ENCODE results near the gene STMN1.

The STMN1 gene

DNA sequence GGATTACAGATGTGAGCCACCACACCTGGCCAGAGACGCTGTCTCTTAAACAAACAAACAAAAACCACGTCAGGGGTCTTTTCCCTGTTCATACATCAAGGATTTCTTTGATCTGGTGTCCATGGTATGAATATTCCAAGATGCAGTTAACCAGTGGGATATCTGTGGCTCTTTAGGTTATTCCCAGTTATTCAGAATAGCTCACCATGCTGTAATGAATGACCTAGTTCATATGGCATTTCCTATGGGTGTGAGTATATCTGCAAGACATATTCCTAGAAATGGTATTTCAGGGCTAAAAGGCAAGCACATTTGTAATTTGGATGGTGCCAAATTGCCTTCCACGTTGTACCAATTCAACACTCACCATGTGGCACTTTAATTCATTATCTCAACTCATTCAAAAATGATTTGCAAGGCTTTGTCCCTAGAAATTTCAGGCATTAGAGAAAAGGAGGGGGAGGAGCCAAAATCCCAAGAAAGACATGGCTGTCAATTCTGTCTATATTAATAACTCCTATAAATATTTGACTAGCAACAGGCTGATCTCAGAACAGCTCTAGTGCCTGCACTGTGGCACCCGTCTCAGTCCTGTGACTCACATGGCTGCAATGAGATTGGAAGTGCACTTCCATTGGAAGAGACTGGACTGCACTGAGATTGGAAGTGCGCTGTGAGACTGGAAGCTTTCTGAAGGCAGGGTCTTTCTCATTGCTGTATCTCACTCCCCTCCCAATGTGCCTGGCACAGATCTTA, 6.0 kb upstream of the STMN1 start:
- H3K18ac ChIP-seq (ENCODE audit: low read length) = no peak overlapping the region
- H3K23ac ChIP-seq (ENCODE audit: low read length) = no peak overlapping the region
- H3K36me3 ChIP-seq (ENCODE audit: control insufficient read depth in 1 of 2, insufficient read depth in 2 of 2, low read length in 2 of 2) = no peaks in the 10 kb centered on the region
- no peak overlapping the region for H2BK5ac ChIP-seq (ENCODE audit: low read depth, low read length, poor library complexity)
- H3K9ac ChIP-seq (ENCODE audit: low read length) = no peak overlapping the region
- DNase-seq = peak in 1 of 2 donors; percentile 76
- H3K79me2 ChIP-seq (ENCODE audit: control insufficient read depth, insufficient read depth, low read length, poor library complexity) = no peaks in the 10 kb centered on the region
- WGBS (ENCODE audit: extremely low coverage, insufficient coverage, insufficient read length) = no CpG with 5 or more reads among the region's 5 CpGs
- no peak overlapping the region for H2AK5ac ChIP-seq (ENCODE audit: low read length)
- no peak overlapping the region for H2BK12ac ChIP-seq (ENCODE audit: low read length)
- no peak overlapping the region for H4K91ac ChIP-seq (ENCODE audit: low read depth, low read length)
- no peak overlapping the region for H3K4me3 ChIP-seq (ENCODE audit: low read depth, low read length)
- peaks cover 4 to 6% of the 10 kb centered on the region in 2 experiments for H3K4me1 ChIP-seq (ENCODE audit: control insufficient read depth in 1 of 2, insufficient read depth in 2 of 2, low read length in 2 of 2)
- H3K14ac ChIP-seq (ENCODE audit: low read length) = no peak overlapping the region
- H2AFZ ChIP-seq (ENCODE audit: insufficient read depth, low read length, poor library complexity) = no peak overlapping the region
- H3K27me3 ChIP-seq (ENCODE audit: insufficient read depth, low read length) = no peaks in the 10 kb centered on the region
- H2BK120ac ChIP-seq (ENCODE audit: insufficient read depth, low read length, poor library complexity) = no peak overlapping the region
- H3K4me2 ChIP-seq (ENCODE audit: low read length) = no peak overlapping the region
- H3K27ac ChIP-seq (ENCODE audit: low read depth, low read length) = no peak overlapping the region
- H3K4ac ChIP-seq (ENCODE audit: low read depth, low read length) = no peak overlapping the region
- H3K79me1 ChIP-seq (ENCODE audit: low read length) = no peaks in the 10 kb centered on the region
- no peaks in the 10 kb centered on the region for H3K9me3 ChIP-seq (ENCODE audit: insufficient read depth, low read depth, low read length)
- no peak overlapping the region for H4K12ac ChIP-seq (ENCODE audit: low read depth, low read length)
- no peak overlapping the region for H4K8ac ChIP-seq (ENCODE audit: low read depth, low read length)

GRCh38 chr1:25911162-25911561, 4.9 kb upstream of the STMN1 start:
- Histone ChIP-seq H3K9me3 (ENCODE audit: insufficient read depth, low read depth, low read length) (no peaks in the 10 kb centered on the region), H4K91ac (ENCODE audit: low read depth, low read length) (no peak overlapping the region), H2BK5ac (ENCODE audit: low read depth, low read length, poor library complexity) (no peak overlapping the region), H3K4me1 (ENCODE audit: control insufficient read depth in 1 of 2, insufficient read depth in 2 of 2, low read length in 2 of 2) (peaks cover 10 to 11% of the 10 kb centered on the region in 2 experiments), H3K79me1 (ENCODE audit: low read length) (peaks cover 4% of the 10 kb centered on the region), H2AFZ (ENCODE audit: insufficient read depth, low read length, poor library complexity) (no peak overlapping the region), H3K79me2 (ENCODE audit: control insufficient read depth, insufficient read depth, low read length, poor library complexity) (peaks cover 4% of the 10 kb centered on the region), H3K27me3 (ENCODE audit: insufficient read depth, low read length) (no peaks in the 10 kb centered on the region), H3K4me2 (ENCODE audit: low read length) (no peak overlapping the region), H2BK120ac (ENCODE audit: insufficient read depth, low read length, poor library complexity) (no peak overlapping the region), H3K36me3 (ENCODE audit: control insufficient read depth in 1 of 2, insufficient read depth in 2 of 2, low read length in 2 of 2) (no peaks in the 10 kb centered on the region), H4K12ac (ENCODE audit: low read depth, low read length) (no peak overlapping the region), H4K8ac (ENCODE audit: low read depth, low read length) (no peak overlapping the region), H3K4me3 (ENCODE audit: low read depth, low read length) (no peak overlapping the region), H2AK5ac (ENCODE audit: low read length) (no peak overlapping the region), H3K18ac (ENCODE audit: low read length) (no peak overlapping the region), H3K14ac (ENCODE audit: low read length) (no peak overlapping the region), H3K23ac (ENCODE audit: low read length) (no peak overlapping the region), H3K4ac (ENCODE audit: low read depth, low read length) (no peak overlapping the region), H3K27ac (ENCODE audit: low read depth, low read length) (no peak overlapping the region), H3K9ac (ENCODE audit: low read length) (no peak overlapping the region), H2BK12ac (ENCODE audit: low read length) (no peak overlapping the region)
- DNase-seq = no peak

DNA sequence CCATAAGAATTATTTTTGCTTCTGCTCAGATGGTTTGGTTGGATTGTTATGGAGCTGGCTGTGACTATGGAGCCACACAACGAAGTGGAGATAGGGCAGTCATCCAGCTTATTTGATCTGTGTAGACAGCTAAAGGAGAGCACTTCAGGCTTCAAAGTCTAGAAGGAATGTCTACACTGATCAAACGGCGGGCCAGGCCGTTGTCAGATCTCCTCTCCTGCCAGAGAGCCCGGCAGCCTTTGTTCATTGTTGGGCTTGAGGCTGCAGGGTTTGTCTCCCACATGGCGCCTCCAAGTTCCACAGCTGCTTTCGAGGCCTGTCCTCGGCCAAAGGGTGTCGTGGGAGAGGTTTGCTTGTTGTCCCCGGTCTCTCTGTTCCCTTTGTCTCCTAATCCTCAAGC, 2.8 kb upstream of the STMN1 start:
- Histone ChIP-seq H3K27ac (ENCODE audit: low read depth, low read length) (no peak overlapping the region), H3K9me3 (ENCODE audit: insufficient read depth, low read depth, low read length) (no peaks in the 10 kb centered on the region), H3K79me1 (ENCODE audit: low read length) (peaks cover 10% of the 10 kb centered on the region), H4K12ac (ENCODE audit: low read depth, low read length) (no peak overlapping the region), H3K18ac (ENCODE audit: low read length) (no peak overlapping the region), H3K4me3 (ENCODE audit: low read depth, low read length) (no peak overlapping the region), H2BK12ac (ENCODE audit: low read length) (no peak overlapping the region), H2AK5ac (ENCODE audit: low read length) (no peak overlapping the region), H3K9ac (ENCODE audit: low read length) (no peak overlapping the region), H3K4ac (ENCODE audit: low read depth, low read length) (no peak overlapping the region), H4K8ac (ENCODE audit: low read depth, low read length) (no peak overlapping the region), H3K4me1 (ENCODE audit: control insufficient read depth in 1 of 2, insufficient read depth in 2 of 2, low read length in 2 of 2) (peaks cover 10 to 12% of the 10 kb centered on the region in 2 experiments), H4K91ac (ENCODE audit: low read depth, low read length) (no peak overlapping the region), H2BK120ac (ENCODE audit: insufficient read depth, low read length, poor library complexity) (no peak overlapping the region), H3K4me2 (ENCODE audit: low read length) (no peak overlapping the region), H3K23ac (ENCODE audit: low read length) (no peak overlapping the region), H2BK5ac (ENCODE audit: low read depth, low read length, poor library complexity) (no peak overlapping the region), H3K14ac (ENCODE audit: low read length) (no peak overlapping the region), H2AFZ (ENCODE audit: insufficient read depth, low read length, poor library complexity) (no peak overlapping the region), H3K27me3 (ENCODE audit: insufficient read depth, low read length) (no peaks in the 10 kb centered on the region), H3K79me2 (ENCODE audit: control insufficient read depth, insufficient read depth, low read length, poor library complexity) (peaks cover 12% of the 10 kb centered on the region), H3K36me3 (ENCODE audit: control insufficient read depth in 1 of 2, insufficient read depth in 2 of 2, low read length in 2 of 2) (peaks cover 0 to under 1% of the 10 kb centered on the region in 2 experiments)
- no CpG with 5 or more reads among the region's 10 CpGs for WGBS (ENCODE audit: extremely low coverage, insufficient coverage, insufficient read length)
- DNase-seq = no peak

DNA sequence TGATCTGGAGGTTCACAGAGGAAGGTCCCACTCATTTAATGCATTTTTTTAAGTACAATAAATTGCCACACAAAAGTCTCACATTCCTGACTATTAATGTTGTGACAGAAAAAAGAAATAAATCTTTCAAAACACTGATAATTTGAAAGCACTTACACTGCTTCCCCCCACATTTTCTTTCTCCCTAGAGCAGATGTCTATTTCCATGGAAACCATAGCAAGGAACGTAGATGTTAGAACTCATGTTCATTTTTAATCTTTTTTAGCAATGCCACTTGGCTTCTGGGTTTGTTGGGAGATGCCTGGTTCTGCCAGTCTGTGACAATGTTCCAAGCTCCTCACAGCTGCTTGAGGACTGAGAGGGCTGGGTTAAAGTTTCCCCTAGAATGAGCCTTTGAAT, 1.9 kb upstream of the STMN1 start:
- no peak overlapping the region for H3K23ac ChIP-seq (ENCODE audit: low read length)
- H2BK5ac ChIP-seq (ENCODE audit: low read depth, low read length, poor library complexity) = no peak overlapping the region
- peaks cover 6 to 12% of the 10 kb centered on the region in 2 experiments for H3K4me1 ChIP-seq (ENCODE audit: control insufficient read depth in 1 of 2, insufficient read depth in 2 of 2, low read length in 2 of 2)
- no peak overlapping the region for H3K4ac ChIP-seq (ENCODE audit: low read depth, low read length)
- no peak overlapping the region for H3K4me2 ChIP-seq (ENCODE audit: low read length)
- no peak overlapping the region for H2AK5ac ChIP-seq (ENCODE audit: low read length)
- no peak overlapping the region for H4K91ac ChIP-seq (ENCODE audit: low read depth, low read length)
- no peak overlapping the region for H3K4me3 ChIP-seq (ENCODE audit: low read depth, low read length)
- no peak overlapping the region for H2BK12ac ChIP-seq (ENCODE audit: low read length)
- H4K8ac ChIP-seq (ENCODE audit: low read depth, low read length) = no peak overlapping the region
- H4K12ac ChIP-seq (ENCODE audit: low read depth, low read length) = no peak overlapping the region
- no CpG with 5 or more reads among the region's 1 CpG for WGBS (ENCODE audit: extremely low coverage, insufficient coverage, insufficient read length)
- no peak overlapping the region for H3K14ac ChIP-seq (ENCODE audit: low read length)
- no peak overlapping the region for H2AFZ ChIP-seq (ENCODE audit: insufficient read depth, low read length, poor library complexity)
- no peak overlapping the region for H3K27ac ChIP-seq (ENCODE audit: low read depth, low read length)
- H3K9me3 ChIP-seq (ENCODE audit: insufficient read depth, low read depth, low read length) = no peaks in the 10 kb centered on the region
- no peak overlapping the region for H2BK120ac ChIP-seq (ENCODE audit: insufficient read depth, low read length, poor library complexity)
- no peak for DNase-seq
- H3K27me3 ChIP-seq (ENCODE audit: insufficient read depth, low read length) = no peaks in the 10 kb centered on the region
- no peak overlapping the region for H3K18ac ChIP-seq (ENCODE audit: low read length)
- H3K9ac ChIP-seq (ENCODE audit: low read length) = no peak overlapping the region
- peaks cover 10% of the 10 kb centered on the region for H3K79me1 ChIP-seq (ENCODE audit: low read length)
- H3K36me3 ChIP-seq (ENCODE audit: control insufficient read depth in 1 of 2, insufficient read depth in 2 of 2, low read length in 2 of 2) = peaks cover 0 to 3% of the 10 kb centered on the region in 2 experiments
- H3K79me2 ChIP-seq (ENCODE audit: control insufficient read depth, insufficient read depth, low read length, poor library complexity) = peaks cover 14% of the 10 kb centered on the region

Measured in trophoblast cell (in vitro differentiated cells and primary cell).